HepG2 (cell line): ENCODE measurements around the gene RAC3. TPM values are rescaled to one million over a fixed set of nuclear protein-coding genes. Genes with fewer than 3 reads are reported as not detected.
A peak's percentile ranks its signal among the peaks of the same experiment; 100 is the strongest.

ENCODE experiments used
- EEA1 ChIP-seq: sonication (generic); formaldehyde crosslinking; IDR thresholded peaks from 2 replicates; pipeline ENCODE4 v1.5.1; 2020; ENCODE audit warnings: mild to moderate bottlenecking, missing genetic modification reagents, borderline replicate concordance
- GPBP1L1 ChIP-seq: sonication (generic); formaldehyde crosslinking; IDR thresholded peaks from 2 replicates; pipeline ENCODE4 v1.5.0; 2020; ENCODE audit warnings: mild to moderate bottlenecking, missing genetic modification reagents
- IKZF5 ChIP-seq: IDR thresholded peaks from 2 replicates; pipeline ENCODE4 v1.6.1; 2018; ENCODE audit warnings: missing genetic modification reagents, mild to moderate bottlenecking, missing compliant biosample characterization
- MED1 ChIP-seq: sonication (generic); formaldehyde crosslinking; IDR thresholded peaks from 2 replicates; pipeline ENCODE4 v1.4.0; 2020; ENCODE audit warnings: missing genetic modification reagents
- ZHX2 ChIP-seq, 2 experiments: sonication (generic) in 1 of 2; formaldehyde crosslinking in 1 of 2; IDR thresholded peaks; 2 replicates each; pipeline versions ENCODE4 v1.6.1 to v1.9.0; 2014 to 2022; ENCODE audit warnings: antibody characterized with exemption in 1 of 2, borderline replicate concordance in 1 of 2, inconsistent platforms in 1 of 2, low read depth in 1 of 2, missing genetic modification reagents in 1 of 2
- ZNF350 ChIP-seq: sonication (generic); formaldehyde crosslinking; IDR thresholded peaks from 2 replicates; pipeline ENCODE4 v1.4.0; 2020; ENCODE audit warnings: mild to moderate bottlenecking, low read depth, missing genetic modification reagents, borderline replicate concordance
- ZNF598 ChIP-seq: sonication (generic); formaldehyde crosslinking; IDR thresholded peaks from 2 replicates; pipeline ENCODE4 v1.5.1; 2020; ENCODE audit warnings: mild to moderate bottlenecking, missing genetic modification reagents, borderline replicate concordance
- ZSCAN29 ChIP-seq: sonication (generic); formaldehyde crosslinking; conservative IDR thresholded peaks from 2 replicates; pipeline ENCODE4 v1.4.0; 2020; ENCODE audit warnings: mild to moderate bottlenecking, missing genetic modification reagents
- ZUFSP ChIP-seq: sonication (generic); formaldehyde crosslinking; IDR thresholded peaks from 2 replicates; pipeline ENCODE4 v1.9.0; 2021; ENCODE audit warnings: missing genetic modification reagents, mild to moderate bottlenecking, borderline replicate concordance
- polyA plus RNA-seq, 8 experiments: library from polyadenylated mRNA; depleted of rRNA in 3 of 8; stranded (reverse) in 7 of 8; unstranded in 1 of 8; fragments of >200 nt; fragmentation: Illumina TruSeq in 4 of 8; extraction: Trizol in 4 of 8; gene quantifications; 2 replicates each; pipeline versions ENCODE4 v1.2.1 to v1.2.3, GENCODE V29; 2011 to 2016; ENCODE audit warnings: low read depth in 4 of 8, missing spikeins in 1 of 8, mixed read lengths in 1 of 8; ENCODE audit not compliant: insufficient read depth in 1 of 8
- total RNA-seq, 5 experiments: library from RNA; depleted of rRNA; stranded (reverse); fragments of >200 nt; fragmentation: Illumina TruSeq; extraction: Trizol; gene quantifications; 2 replicates each; pipeline ENCODE4 v1.2.3, GENCODE V29; 2016; ENCODE audit warnings: low read depth in 1 of 5
- TF ChIP-seq, protein P1 (sequence below): sonication (generic); formaldehyde crosslinking; IDR thresholded peaks from 2 replicates; pipeline ENCODE4 v1.4.0; 2020; ENCODE audit warnings: missing genetic modification reagents

RAC3 gene
- total and polyA plus RNA-seq, 2 of the 13 experiments (the other 11 are each of a cell fraction or from before 2014, with no cell fraction given), result 10.5 to 21.3 TPM

DNA sequence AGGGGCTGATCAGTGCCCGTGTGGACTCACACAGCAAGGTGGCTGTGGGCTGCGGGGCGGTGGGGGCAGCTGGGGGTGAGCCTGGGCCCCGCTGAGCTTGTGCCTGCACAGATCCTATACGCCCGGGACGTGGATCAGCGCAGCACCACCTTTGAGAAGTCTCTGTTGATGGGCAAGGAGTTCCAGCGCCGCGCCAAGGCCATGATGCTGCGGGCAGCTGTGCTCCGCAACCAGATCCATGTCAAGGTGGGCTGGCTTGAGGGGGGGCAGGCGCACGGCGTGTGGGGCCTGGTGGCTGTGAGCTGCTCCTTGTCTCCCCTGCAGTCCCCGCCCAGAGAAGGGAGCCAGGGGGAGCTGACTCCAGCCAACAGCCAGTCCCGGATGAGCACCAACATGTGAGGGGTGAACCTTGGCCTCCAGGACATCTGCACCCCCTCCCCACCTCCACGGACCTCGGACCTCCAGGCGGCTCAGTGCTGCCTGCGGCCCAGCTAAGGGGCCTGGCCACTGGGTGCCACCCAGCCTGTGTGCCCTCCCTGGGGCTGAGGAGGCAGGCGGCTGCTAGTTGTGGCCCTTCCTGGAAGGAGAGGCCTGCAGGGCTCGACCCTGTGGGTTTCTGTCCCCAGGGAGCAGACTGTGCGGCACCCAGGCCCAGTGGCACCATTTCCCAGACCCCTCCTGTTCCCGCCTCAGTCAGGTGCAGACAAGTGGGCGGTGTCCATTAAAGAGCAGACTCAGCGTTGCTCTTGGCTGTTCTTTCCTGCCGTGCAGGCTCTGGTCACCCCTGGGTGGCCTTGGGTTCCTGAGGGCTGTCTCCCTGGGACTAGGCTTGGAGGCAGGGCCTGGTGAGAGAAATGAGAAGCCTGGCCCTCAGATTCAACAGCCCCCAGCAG, 25.5 kb downstream of the RAC3 start (continued):
- TF ChIP-seq IKZF5 (CRISPR knock-in tag) (0 out of 2 replicates have a peak, but pooled peaks have one; percentile 28), ZNF598 (CRISPR knock-in tag) (0 out of 2 replicates have a peak, but pooled peaks have one; percentile 83), EEA1 (CRISPR knock-in tag) (no peak), ZSCAN29 (CRISPR knock-in tag) (0 out of 2 replicates have a peak, but pooled peaks have one; percentile 73), ZNF350 (peak; percentile 72; the same call in 1 of the 2 replicates), MED1 (CRISPR knock-in tag) (peak; percentile 54), ZUFSP (CRISPR knock-in tag) (no peak), ZHX2 (IDR thresholded peaks at IDR 0.05; ENCODE audit: low read depth) (no peak), ZHX2 (CRISPR knock-in tag; IDR thresholded peaks at IDR 0.05; ENCODE audit: borderline replicate concordance) (no peak), GPBP1L1 (CRISPR knock-in tag) (no peak)
- TF ChIP-seq, protein P1, sequence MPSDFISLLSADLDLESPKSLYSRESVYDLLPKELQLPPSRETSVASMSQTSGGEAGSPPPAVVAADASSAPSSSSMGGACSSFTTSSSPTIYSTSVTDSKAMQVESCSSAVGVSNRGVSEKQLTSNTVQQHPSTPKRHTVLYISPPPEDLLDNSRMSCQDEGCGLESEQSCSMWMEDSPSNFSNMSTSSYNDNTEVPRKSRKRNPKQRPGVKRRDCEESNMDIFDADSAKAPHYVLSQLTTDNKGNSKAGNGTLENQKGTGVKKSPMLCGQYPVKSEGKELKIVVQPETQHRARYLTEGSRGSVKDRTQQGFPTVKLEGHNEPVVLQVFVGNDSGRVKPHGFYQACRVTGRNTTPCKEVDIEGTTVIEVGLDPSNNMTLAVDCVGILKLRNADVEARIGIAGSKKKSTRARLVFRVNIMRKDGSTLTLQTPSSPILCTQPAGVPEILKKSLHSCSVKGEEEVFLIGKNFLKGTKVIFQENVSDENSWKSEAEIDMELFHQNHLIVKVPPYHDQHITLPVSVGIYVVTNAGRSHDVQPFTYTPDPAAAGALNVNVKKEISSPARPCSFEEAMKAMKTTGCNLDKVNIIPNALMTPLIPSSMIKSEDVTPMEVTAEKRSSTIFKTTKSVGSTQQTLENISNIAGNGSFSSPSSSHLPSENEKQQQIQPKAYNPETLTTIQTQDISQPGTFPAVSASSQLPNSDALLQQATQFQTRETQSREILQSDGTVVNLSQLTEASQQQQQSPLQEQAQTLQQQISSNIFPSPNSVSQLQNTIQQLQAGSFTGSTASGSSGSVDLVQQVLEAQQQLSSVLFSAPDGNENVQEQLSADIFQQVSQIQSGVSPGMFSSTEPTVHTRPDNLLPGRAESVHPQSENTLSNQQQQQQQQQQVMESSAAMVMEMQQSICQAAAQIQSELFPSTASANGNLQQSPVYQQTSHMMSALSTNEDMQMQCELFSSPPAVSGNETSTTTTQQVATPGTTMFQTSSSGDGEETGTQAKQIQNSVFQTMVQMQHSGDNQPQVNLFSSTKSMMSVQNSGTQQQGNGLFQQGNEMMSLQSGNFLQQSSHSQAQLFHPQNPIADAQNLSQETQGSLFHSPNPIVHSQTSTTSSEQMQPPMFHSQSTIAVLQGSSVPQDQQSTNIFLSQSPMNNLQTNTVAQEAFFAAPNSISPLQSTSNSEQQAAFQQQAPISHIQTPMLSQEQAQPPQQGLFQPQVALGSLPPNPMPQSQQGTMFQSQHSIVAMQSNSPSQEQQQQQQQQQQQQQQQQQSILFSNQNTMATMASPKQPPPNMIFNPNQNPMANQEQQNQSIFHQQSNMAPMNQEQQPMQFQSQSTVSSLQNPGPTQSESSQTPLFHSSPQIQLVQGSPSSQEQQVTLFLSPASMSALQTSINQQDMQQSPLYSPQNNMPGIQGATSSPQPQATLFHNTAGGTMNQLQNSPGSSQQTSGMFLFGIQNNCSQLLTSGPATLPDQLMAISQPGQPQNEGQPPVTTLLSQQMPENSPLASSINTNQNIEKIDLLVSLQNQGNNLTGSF, result no peak
